CD4-positive, alpha-beta T cell treated with Interleukin-15 for 4 hours (primary cell): ENCODE measurements around the gene C9orf40.
A peak's percentile ranks its signal among the peaks of the same experiment; 100 is the strongest.

Experiments
- DNase-seq: peaks from one replicate; pipeline ENCODE4 v3.0.0-alpha.2; 2020; ENCODE audit warnings: low spot score

The C9orf40 gene

GRCh38 chr9:74952201-74953151, at the start of gene C9orf40:
C9orf40 (minus strand) TSS chr9:74952912; CDS start chr9:74952611, 301 bp downstream.
- peak; percentile 91 for DNase-seq

- DNase-seq = peak; percentile 82
Measured at GRCh38 chr9:75001719-75002421, 49.2 kb upstream of the C9orf40 start.

DNA sequence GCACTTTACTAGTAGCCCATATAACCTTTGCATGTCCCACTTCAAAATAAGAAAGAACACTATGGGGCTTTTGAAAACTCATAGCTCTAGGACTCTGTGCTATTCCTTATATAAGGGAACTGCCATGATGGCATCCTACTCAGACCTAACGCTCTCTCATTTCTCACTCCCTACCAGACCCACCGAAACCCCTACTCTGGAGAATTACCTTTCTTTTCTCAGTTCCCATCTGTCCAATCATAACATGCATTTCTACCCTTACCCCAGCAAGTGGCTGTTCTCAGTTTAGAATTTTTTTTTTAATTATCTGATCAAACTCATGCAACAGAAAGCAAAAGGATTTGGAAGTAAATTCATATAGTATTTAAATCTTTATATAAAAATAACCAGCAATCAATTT, 48.1 kb upstream of the C9orf40 start:
- DNase-seq = no peak

DNA sequence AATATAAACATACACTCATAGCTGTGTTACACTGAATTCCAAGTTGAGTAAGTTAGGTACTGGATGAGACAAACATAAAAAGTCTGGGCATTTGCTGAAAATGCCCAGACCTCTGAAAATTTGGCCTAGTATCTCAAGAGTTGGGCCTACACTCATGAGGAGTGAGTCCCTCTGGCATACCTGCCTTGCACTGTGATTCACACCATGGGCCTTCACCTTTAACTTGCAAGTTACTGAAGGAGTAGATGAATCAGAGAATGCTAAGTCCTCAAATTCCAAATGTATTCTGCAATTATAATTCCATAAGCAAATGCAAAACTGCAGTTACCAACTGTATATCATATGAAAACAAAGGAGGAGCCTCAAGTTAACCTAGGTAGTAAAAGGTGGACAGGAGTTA, 32.3 kb upstream of the C9orf40 start:
- DNase-seq = no peak

DNA sequence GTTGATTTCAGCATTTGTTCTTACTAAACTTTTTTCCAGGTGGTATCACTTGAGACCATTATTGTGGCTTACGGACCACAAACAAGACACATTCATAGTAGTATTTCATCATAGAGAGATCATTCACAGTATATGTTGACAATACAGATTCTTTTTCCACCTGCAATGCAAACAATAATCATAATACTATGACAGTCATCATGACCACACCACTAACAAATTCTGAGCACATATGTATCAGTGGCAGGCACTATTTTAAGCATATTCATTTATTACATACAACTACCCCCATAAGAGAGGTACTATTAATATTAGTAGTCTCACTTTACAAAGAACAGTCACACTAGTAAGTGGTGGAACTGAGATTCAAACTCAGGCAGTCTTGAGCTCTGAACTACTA, 31.0 kb upstream of the C9orf40 start:
- DNase-seq = no peak

DNA sequence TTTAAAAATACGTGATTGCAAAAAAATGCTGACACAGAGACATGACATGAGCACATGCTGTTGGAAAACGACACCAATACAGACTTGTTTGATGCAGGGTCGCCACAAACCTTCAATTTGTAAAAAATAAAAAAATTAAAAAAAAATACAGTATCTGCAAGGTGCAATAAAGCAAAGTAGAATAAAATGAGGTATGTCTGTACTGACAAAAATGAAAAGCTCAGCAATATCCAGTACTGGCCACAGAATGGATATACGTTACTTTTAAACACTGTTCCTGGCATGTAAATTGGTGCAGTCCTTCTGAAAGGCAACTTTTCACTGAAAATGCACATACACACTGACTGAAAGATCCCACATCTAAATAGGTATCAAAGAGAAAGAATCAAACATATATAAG, 27.1 kb upstream of the C9orf40 start:
- DNase-seq = no peak

- no peak for DNase-seq
Measured at GRCh38 chr9:74977287-74977686, 24.6 kb upstream of the C9orf40 start.

- no peak for DNase-seq
Measured at GRCh38 chr9:74975538-74975937, 22.8 kb upstream of the C9orf40 start.

- no peak for DNase-seq
Measured at GRCh38 chr9:74974558-74974957, 21.8 kb upstream of the C9orf40 start.

- DNase-seq = no peak
Measured at GRCh38 chr9:74973714-74974113, 21.0 kb upstream of the C9orf40 start.

- no peak for DNase-seq
Measured at GRCh38 chr9:74963056-74963455, 10.3 kb upstream of the C9orf40 start.

GRCh38 chr9:74961496-74961895, 8.8 kb upstream of the C9orf40 start:
- DNase-seq = no peak

DNA sequence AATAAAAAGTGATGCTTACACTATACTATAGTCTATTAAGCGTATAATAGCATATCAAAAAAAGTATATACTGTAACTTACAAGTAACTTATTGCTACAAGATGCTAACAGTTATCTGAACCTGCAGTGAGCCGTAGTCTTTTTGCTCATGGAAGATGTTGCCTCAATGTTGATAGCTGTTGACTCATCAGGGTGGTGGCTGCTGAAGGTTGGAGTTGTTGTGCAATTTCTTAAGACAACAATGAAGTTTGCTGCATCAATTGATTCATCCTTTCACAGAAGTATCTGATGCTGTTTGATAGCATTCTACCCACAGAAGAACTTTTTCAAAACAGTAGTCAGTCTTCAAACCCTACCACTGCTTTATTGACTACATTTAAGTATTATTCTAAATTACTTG, 7.8 kb upstream of the C9orf40 start:
- DNase-seq = peak; percentile 4

- no peak for DNase-seq
Measured at GRCh38 chr9:74958587-74958986, 5.9 kb upstream of the C9orf40 start.

DNA sequence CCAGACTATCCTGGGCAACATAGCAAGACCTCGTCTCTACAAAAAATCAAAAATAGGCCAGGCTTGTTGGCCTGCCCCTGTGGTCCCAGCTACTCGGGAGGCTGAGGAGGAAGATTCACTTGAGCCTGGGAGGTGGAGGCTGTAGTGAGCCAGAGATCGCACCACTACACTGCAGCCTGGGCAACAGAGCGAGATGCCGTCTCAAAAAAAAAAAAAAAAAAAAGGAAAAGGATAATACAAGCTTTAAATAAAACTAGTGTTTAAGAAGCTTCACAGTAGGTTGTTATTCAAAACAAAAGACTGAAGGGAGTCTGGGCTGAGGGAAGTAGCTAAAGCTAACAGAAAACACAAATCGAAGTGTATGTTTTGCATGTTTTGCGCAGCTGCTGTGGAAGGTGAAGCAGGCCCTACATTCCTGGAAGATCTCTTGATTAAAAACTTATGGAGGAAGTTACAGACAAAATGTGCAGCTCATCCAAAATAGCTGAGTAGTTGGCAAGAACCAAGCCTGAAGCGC, 581 bp upstream of the C9orf40 start:
- DNase-seq = no peak

DNA sequence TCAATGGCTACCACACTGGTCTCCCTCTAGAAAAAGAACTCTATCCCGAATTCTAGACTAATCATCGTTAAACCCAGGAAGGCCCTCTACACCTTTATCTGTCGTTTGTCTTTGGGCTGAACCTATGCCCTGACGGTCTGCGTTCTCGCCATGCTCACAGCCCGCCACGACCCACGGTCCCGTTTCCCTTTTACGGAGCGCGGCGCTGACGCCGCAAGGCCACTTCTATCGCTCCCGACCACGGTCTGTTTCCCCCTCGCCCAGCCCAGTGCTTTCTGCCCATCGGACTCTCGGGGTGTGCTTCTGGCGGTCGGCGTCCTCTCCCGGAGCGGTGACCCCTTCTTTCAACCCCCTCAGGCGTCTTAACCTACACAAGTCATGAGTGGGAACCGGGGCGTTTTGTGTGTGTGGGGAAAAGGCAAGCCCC, 974 bp downstream of the C9orf40 start:
- DNase-seq = peak; percentile 32

GRCh38 chr9:74951107-74951720, 1.5 kb downstream of the C9orf40 start:
- DNase-seq = no peak

GRCh38 chr9:74949859-74950855, 2.6 kb downstream of the C9orf40 start:
- DNase-seq = no peak

- DNase-seq = no peak
Measured at GRCh38 chr9:74948937-74949336, 3.8 kb downstream of the C9orf40 start.

DNA sequence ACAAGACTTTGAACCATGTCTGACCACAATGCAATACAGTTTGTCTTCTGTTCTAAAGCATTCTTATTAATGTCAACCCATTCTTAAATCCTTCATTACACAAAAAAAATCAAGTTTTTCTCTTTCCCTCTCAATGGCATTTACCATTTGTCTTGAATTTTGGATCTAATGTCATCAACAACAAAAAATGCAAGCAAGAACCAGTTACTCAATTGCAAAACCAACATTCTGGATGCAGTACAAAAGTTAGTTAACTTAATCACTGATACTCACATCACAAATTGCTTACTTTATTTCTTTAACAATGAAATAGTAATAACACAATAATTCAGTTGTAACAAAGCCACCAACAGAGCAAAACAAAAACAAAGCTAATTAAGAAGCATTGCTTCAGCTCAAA, 6.0 kb downstream of the C9orf40 start:
- DNase-seq = no peak

DNA sequence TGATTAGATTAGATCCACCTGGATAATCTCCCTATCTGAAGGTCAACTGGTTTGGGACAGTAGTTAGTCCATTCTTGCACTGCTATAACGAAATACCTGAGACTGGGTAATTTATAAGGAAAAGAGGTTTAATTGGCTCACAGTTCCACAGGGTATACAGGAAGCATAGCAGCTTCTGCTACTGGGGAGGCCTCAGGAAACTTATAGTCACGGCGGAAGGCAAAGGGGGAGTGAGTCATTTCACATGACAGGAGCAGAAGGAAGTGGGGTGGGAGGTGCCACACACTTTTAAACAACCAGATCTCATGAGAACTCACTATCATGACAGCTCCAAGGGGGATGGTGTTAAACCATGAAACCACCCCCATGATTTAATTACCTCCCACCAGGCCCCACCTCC, 9.9 kb downstream of the C9orf40 start:
- no peak for DNase-seq
